ENCODE data around the gene UBE3C. TPM values are rescaled to one million over a fixed set of nuclear protein-coding genes. Genes with fewer than 3 reads are reported as not detected.

UBE3C gene
- total RNA-seq, 1 experiment from 2014 or later: 74.6 TPM

DNA sequence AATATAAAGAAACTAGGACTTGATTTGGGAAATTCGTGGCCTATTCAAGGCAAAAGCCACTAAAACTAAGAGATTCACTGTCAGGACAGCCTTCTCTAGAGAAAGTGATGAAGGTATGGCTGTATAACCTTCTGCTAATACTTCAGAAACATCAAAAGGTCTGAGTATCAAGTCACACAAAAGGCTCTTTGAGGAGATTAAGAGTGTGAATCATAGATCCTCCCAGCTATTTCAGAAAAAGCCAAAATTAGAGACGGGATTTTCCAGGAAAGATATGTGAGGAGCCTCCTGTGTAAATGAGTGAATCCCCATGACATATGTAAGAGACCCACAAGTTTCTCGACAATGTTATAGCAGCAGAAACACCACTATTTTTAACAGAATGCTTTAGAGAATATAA, 56.2 kb downstream of the UBE3C start:
- Histone ChIP-seq H3K27me3 (no peaks in the 10 kb centered on the region), H3K36me3 (peaks cover 28% of the 10 kb centered on the region), H3K4me3 (no peak overlapping the region), H3K9me3 (no peaks in the 10 kb centered on the region)
- no peak for DNase-seq

GRCh38 chr7:157195868-157196267, 57.1 kb downstream of the UBE3C start:
- no peak for DNase-seq
- Histone ChIP-seq H3K9me3 (no peaks in the 10 kb centered on the region), H3K4me3 (no peak overlapping the region), H3K27me3 (no peaks in the 10 kb centered on the region), H3K36me3 (peaks cover 28% of the 10 kb centered on the region)

DNA sequence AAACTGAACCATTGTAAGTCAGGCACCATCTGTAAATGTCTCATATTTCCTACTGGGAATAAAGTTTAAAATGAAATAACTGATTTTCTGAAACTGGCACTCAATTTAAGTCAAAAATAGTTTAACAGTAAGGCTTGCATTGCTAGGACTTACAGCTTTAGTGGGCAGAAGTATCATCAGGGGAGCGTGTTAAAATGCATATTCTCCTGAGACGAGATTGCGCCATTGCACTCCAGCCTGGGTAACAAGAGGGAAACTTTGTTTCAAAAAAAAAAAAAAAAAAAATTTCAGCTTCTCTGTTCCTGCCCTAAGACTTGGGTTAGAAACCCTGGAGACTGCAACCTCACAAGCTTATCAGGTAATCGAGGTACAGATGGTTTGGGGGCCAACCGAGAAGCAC, 65.4 kb downstream of the UBE3C start:
- Histone ChIP-seq H3K9me3 (no peaks in the 10 kb centered on the region), H3K27me3 (no peaks in the 10 kb centered on the region), H3K36me3 (peaks cover 25% of the 10 kb centered on the region), H3K4me3 (no peak overlapping the region)
- no peak for DNase-seq

GRCh38 chr7:157205438-157205837, 66.7 kb downstream of the UBE3C start:
- Histone ChIP-seq H3K27me3 (no peaks in the 10 kb centered on the region), H3K9me3 (no peaks in the 10 kb centered on the region), H3K36me3 (peaks cover 27% of the 10 kb centered on the region), H3K4me3 (no peak overlapping the region)
- DNase-seq: no peak

- DNase-seq: no peak
- Histone ChIP-seq H3K36me3 (peaks cover 20% of the 10 kb centered on the region), H3K27me3 (no peaks in the 10 kb centered on the region), H3K9me3 (no peaks in the 10 kb centered on the region), H3K4me3 (no peak overlapping the region)
Measured at GRCh38 chr7:157208571-157209413, 70.1 kb downstream of the UBE3C start.

DNA sequence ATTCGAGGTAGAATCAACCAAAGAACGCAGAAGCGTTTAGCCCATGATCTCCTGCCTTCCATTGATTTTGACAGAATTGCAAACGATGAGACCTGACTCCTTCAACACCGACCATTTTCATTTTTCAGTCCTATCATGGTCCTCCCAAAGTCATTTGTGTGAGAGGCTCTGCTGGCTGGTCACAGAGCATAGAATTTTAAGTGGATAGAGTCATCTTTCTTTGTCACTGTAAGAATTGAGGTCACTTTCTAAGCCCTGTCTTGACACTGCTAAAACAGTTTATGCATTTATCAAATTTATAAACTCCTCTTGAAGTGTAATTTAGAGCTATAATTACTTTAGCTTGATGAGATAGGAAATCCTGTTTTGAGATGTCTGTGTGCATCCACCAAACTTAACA, 72.0 kb downstream of the UBE3C start:
- H3K4me3 ChIP-seq: no peak overlapping the region
- H3K9me3 ChIP-seq: no peaks in the 10 kb centered on the region
- DNase-seq: no peak
- H3K27me3 ChIP-seq: no peaks in the 10 kb centered on the region
- peaks cover 17% of the 10 kb centered on the region for H3K36me3 ChIP-seq

GRCh38 chr7:157211690-157212089, 73.0 kb downstream of the UBE3C start:
- no peaks in the 10 kb centered on the region for H3K27me3 ChIP-seq
- H3K4me3 ChIP-seq: no peak overlapping the region
- DNase-seq: no peak
- peaks cover 17% of the 10 kb centered on the region for H3K36me3 ChIP-seq
- no peaks in the 10 kb centered on the region for H3K9me3 ChIP-seq

- Histone ChIP-seq H3K9me3 (no peaks in the 10 kb centered on the region), H3K4me3 (no peak overlapping the region), H3K27me3 (no peaks in the 10 kb centered on the region), H3K36me3 (peaks cover 7% of the 10 kb centered on the region)
- DNase-seq: no peak
Measured at GRCh38 chr7:157219154-157219553, 80.4 kb downstream of the UBE3C start.

GRCh38 chr7:157220916-157221569, 82.3 kb downstream of the UBE3C start:
- no peak for DNase-seq
- H3K4me3 ChIP-seq: no peak overlapping the region
- no peaks in the 10 kb centered on the region for H3K27me3 ChIP-seq
- no peaks in the 10 kb centered on the region for H3K9me3 ChIP-seq
- peaks cover 16% of the 10 kb centered on the region for H3K36me3 ChIP-seq

DNA sequence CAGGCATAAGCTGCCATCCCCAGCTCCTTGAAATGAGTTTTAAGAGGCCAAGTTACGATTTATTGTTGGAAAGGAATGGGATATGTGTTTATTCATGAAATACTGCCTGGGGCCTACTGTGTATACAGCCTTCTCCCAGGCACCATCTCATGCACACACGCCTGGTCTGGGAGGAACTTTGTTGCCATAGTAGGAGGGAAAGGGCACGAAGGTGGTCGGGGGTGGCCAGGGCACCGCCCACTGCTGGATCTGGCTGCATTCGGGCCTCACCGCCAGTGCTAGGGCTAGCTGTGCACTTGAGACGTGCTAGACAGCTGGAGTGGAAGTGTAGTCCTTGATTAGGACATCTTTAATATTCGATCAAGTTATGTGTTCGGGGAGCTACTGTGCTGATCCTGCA, 84.0 kb downstream of the UBE3C start:
- Histone ChIP-seq H3K27me3 (no peaks in the 10 kb centered on the region), H3K9me3 (no peaks in the 10 kb centered on the region), H3K4me3 (no peak overlapping the region), H3K36me3 (peaks cover 11% of the 10 kb centered on the region)
- no peak for DNase-seq

GRCh38 chr7:157224627-157225026, 85.9 kb downstream of the UBE3C start:
- Histone ChIP-seq H3K27me3 (no peaks in the 10 kb centered on the region), H3K36me3 (peaks cover 8% of the 10 kb centered on the region), H3K4me3 (no peak overlapping the region), H3K9me3 (no peaks in the 10 kb centered on the region)
- no peak for DNase-seq

- H3K36me3 ChIP-seq: peaks cover 8% of the 10 kb centered on the region
- H3K27me3 ChIP-seq: no peaks in the 10 kb centered on the region
- no peak overlapping the region for H3K4me3 ChIP-seq
- no peaks in the 10 kb centered on the region for H3K9me3 ChIP-seq
- no peak for DNase-seq
Measured at GRCh38 chr7:157228864-157229422, 90.2 kb downstream of the UBE3C start.

- H3K36me3 ChIP-seq: peaks cover 8% of the 10 kb centered on the region
Measured at GRCh38 chr7:157233677-157234076, 95.0 kb downstream of the UBE3C start.

GRCh38 chr7:157234271-157234670, 95.5 kb downstream of the UBE3C start:
- peaks cover 8% of the 10 kb centered on the region for H3K36me3 ChIP-seq
- DNase-seq: no peak
- no peak overlapping the region for H3K4me3 ChIP-seq
- H3K27me3 ChIP-seq: no peaks in the 10 kb centered on the region
- no peaks in the 10 kb centered on the region for H3K9me3 ChIP-seq

More at GRCh38 chr7:157233677-157234076, 95.0 kb downstream of the UBE3C start:
- Histone ChIP-seq H3K9me3 (no peaks in the 10 kb centered on the region), H3K4me3 (no peak overlapping the region), H3K27me3 (no peaks in the 10 kb centered on the region)
- no peak for DNase-seq

GRCh38 chr7:157235357-157236333, 96.9 kb downstream of the UBE3C start:
- Histone ChIP-seq H3K27me3 (no peaks in the 10 kb centered on the region), H3K4me3 (no peak overlapping the region), H3K36me3 (peaks cover 8% of the 10 kb centered on the region), H3K9me3 (no peaks in the 10 kb centered on the region)
- no peak for DNase-seq

GRCh38 chr7:157238087-157238486, 99.4 kb downstream of the UBE3C start:
- H3K27me3 ChIP-seq: no peaks in the 10 kb centered on the region
- DNase-seq: no peak
- no peaks in the 10 kb centered on the region for H3K9me3 ChIP-seq
- no peak overlapping the region for H3K4me3 ChIP-seq
- H3K36me3 ChIP-seq: peaks cover 8% of the 10 kb centered on the region

All from MG63 (cell line).